Fibroblast of the conjunctiva (primary cell): ENCODE results near the gene RAMP1.

ENCODE experiments used
- DNase-seq: peaks from one replicate; pipeline ENCODE4 v3.0.0-alpha.2; 2010; ENCODE audit warnings: low read depth

RAMP1 gene

DNA sequence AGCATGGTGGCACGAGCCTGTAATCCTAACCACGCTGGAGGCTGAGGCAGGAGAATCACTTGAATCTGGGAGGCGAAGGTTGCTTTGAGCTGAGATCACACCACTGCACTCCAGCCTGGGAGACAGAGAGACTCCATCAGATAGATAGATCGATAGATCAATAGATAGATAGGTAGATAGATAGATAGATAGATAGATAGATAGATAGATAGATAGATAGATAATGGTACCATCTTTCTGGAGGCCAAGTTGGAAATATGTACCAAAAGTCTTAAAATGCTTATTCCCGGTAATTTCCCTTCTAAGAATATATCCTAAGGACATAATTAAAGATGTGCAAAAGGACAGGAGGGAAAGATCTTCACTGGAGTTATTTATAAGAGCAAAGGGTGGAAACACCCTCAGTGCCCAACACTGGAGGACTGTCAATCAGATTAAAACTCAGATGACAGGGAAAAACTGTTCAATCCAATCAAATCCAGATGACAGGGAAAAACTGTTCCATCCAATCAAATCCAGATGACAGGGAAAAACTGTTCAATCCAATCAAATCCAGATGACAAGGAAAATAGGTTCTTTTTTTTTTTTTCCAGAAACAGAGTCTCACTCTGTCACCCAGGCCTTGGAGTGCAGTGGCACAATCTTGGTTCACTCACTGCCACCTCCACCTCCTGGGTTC lies 58.4 kb downstream of the RAMP1 start:
- DNase-seq: no peak

GRCh38 chr2:237919593-237919992 lies 60.2 kb downstream of the RAMP1 start:
- DNase-seq: no peak

GRCh38 chr2:237920673-237921072 lies 61.2 kb downstream of the RAMP1 start:
- no peak for DNase-seq

GRCh38 chr2:237921967-237922492 lies 62.6 kb downstream of the RAMP1 start:
- DNase-seq: no peak

GRCh38 chr2:237922641-237923361 lies 63.4 kb downstream of the RAMP1 start:
- DNase-seq: no peak

- DNase-seq: peak; percentile 62
Observed at GRCh38 chr2:237923481-237924163, 64.2 kb downstream of the RAMP1 start.

GRCh38 chr2:237924164-237924534 lies 64.7 kb downstream of the RAMP1 start:
- DNase-seq: no peak

- no peak for DNase-seq
Observed at GRCh38 chr2:237927135-237927534, 67.7 kb downstream of the RAMP1 start.

DNA sequence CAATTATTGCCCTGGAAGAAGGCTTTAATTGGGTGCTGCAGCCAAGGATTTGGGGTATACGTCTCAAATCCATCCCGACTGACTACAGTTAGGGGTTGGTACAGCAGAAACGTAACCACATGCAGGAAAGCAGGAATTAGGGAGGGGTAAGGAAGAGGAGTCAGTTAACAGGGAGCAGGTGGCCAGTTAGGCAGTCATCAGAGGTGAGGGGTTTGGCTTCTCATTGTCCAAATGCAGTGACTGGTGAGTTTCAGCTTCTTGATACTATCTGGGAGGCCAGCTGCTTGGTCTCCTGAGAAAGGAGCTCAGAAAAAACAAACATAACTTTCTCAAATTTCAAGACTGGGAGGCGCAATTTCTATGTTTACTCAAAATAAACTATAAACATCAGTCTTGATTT lies 68.6 kb downstream of the RAMP1 start:
- DNase-seq: no peak

GRCh38 chr2:237929979-237930378 lies 70.6 kb downstream of the RAMP1 start:
- DNase-seq: no peak

GRCh38 chr2:237931205-237931721 lies 71.8 kb downstream of the RAMP1 start:
- DNase-seq: peak; percentile 63

DNA sequence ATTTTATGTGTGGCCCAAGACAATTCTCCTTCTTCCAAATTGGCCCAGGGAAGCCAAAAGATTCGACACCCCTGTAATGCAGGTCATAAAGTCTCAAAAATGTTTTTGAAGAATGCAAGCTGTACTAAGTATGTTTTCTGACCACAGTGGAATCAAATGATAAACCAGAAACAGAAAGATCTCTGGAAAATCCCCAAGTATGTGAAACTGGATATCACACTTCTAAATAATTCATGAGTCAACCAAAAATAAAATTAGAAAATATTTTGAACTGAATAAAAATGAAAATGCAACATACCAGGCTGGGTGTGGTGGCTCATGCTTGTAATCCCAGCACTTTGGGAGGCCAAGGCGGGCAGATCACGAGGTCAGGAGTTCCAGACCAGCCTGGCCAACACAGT lies 73.3 kb downstream of the RAMP1 start:
- peak; percentile 72 for DNase-seq

- no peak for DNase-seq
Observed at GRCh38 chr2:237934186-237934585, 74.8 kb downstream of the RAMP1 start.

GRCh38 chr2:237935740-237936452 lies 76.5 kb downstream of the RAMP1 start:
- DNase-seq: peak; percentile 9

DNA sequence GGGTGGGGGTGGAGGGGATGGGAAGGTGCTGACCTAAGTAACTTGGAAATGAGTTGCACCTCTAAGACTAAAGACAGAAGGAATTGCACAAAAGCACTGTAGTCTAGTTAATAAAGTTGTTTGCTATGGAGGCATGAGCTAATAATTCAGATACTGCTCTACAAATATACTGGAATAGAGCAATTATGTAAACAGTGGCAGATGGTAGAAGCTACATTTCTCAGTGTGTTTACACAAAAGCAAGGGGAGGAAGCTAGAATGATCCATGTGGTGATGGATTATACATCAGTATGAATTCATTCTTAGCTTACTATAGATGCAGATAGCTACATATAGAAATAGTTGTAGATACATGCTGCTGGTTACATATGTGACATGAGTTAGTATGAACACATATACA lies 79.8 kb downstream of the RAMP1 start:
- DNase-seq: no peak

DNA sequence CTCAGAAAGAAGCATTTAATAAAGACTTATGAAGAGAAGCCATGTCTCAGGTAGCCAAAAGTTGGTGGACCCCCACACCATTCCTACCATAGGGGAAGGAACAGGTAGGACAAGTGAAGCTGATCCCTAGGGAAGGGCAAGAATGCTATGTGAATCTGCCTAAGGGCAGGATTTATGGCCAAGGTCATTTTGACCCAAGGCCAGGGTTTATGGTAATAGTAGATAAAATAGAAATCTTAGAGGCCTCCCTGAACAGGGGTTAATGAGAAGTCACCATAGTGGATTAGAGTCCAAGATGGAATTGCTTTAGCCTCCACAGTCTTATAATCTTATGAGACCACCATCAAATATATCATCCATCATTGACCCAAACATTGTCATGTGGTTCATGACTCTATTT lies 81.4 kb downstream of the RAMP1 start:
- DNase-seq: no peak

GRCh38 chr2:237941239-237941638 lies 81.8 kb downstream of the RAMP1 start:
- DNase-seq: no peak

- no peak for DNase-seq
Observed at GRCh38 chr2:237942513-237942899, 83.1 kb downstream of the RAMP1 start.

- DNase-seq: no peak
Observed at GRCh38 chr2:237943395-237944094, 84.1 kb downstream of the RAMP1 start.

GRCh38 chr2:237944302-237944701 lies 84.9 kb downstream of the RAMP1 start:
- no peak for DNase-seq

GRCh38 chr2:237946423-237946822 lies 87.0 kb downstream of the RAMP1 start:
- DNase-seq: no peak
